Activated naive CD4-positive, alpha-beta T cell treated with anti-CD3 and anti-CD28 coated beads, Interleukin-2, amount 10 ng/mL, durations not matched to agents 7 days and 5 days (primary cell): ENCODE data around the gene NEU3.
"Not testable (repeated sequence)": the region's sequence is repeated elsewhere in the genome, so short reads cannot be mapped to it uniquely, and the experiment has no call there.

Experiments
- CTCF ChIA-PET: fragments of 350-600 bp; sonication (Branson Sonifier 250); formaldehyde crosslinking; loops from one replicate; lab custom pipeline; 2021; ENCODE audit warnings: antibody characterized with exemption; lab: Charles Lee
- DNase-seq: peaks from one replicate; pipeline ENCODE4 v3.0.0-alpha.2; 2020
- H3K27ac Mint-ChIP-seq: one replicate; pipeline ENCODE4 v1.8.0; 2021; ENCODE audit warnings: mild to moderate bottlenecking, moderate library complexity, mixed read lengths
- H3K27me3 Mint-ChIP-seq: one replicate; pipeline ENCODE4 v1.8.0; 2021; ENCODE audit warnings: mild to moderate bottlenecking, mixed read lengths
- H3K36me3 Mint-ChIP-seq: one replicate; pipeline ENCODE4 v1.8.0; 2021; ENCODE audit warnings: mixed read lengths
- H3K4me1 Mint-ChIP-seq: one replicate; pipeline ENCODE4 v1.8.0; 2021; ENCODE audit warnings: mixed read lengths
- H3K4me3 Mint-ChIP-seq: one replicate; pipeline ENCODE4 v1.8.0; 2021; ENCODE audit warnings: mild to moderate bottlenecking, moderate library complexity, mixed read lengths
- H3K9me3 Mint-ChIP-seq: one replicate; pipeline ENCODE4 v1.8.0; 2021; ENCODE audit warnings: mixed read lengths

The NEU3 gene

GRCh38 chr11:75025561-75025960 is 36.8 kb downstream of the NEU3 start:
- Mint-ChIP-seq H3K27ac (no peak overlapping the region), H3K36me3 (no peaks in the 10 kb centered on the region), H3K9me3 (no peaks in the 10 kb centered on the region), H3K4me3 (no peak overlapping the region), H3K4me1 (no peaks in the 10 kb centered on the region), H3K27me3 (no peaks in the 10 kb centered on the region)
- CTCF ChIA-PET = interaction anchor here (0.5 to 8.0 kb wide), 4 partner anchors 13 to 1269 kb away, joined by 3 to 66 read pairs (median 4); no protein-coding TSS in a partner anchor
- DNase-seq = no peak

GRCh38 chr11:75028321-75028720 is 39.6 kb downstream of the NEU3 start:
- peaks cover 4% of the 10 kb centered on the region for H3K27me3 Mint-ChIP-seq
- H3K9me3 Mint-ChIP-seq = no peaks in the 10 kb centered on the region
- CTCF ChIA-PET = interaction anchor here (1.4 to 8.0 kb wide), 4 partner anchors 98 to 220 kb away, joined by 4 to 66 read pairs (median 10); no protein-coding TSS in a partner anchor
- DNase-seq = no peak
- H3K27ac Mint-ChIP-seq = no peak overlapping the region
- H3K4me1 Mint-ChIP-seq = no peaks in the 10 kb centered on the region
- no peaks in the 10 kb centered on the region for H3K36me3 Mint-ChIP-seq
- H3K4me3 Mint-ChIP-seq = no peak overlapping the region

DNA sequence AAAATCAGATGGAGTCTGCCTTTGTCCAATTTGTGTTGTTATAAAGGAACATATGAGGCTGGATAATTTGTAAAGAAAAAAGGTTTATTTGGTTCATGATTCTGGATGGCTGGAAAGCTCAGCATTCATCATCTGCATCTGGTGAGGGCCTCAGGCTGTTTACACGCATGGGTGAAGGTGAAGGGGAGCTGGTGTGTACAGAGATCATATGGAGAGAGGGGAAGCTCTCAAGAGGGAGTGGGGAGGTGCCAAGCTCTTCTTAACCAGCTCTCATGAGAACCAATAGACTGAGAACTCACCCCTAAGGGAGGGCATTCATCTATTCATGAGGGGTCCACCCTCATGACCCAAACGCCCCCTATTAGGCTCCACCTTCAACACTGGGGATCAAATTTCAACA is 40.0 kb downstream of the NEU3 start:
- Mint-ChIP-seq H3K36me3 (no peaks in the 10 kb centered on the region), H3K27me3 (peaks cover 4% of the 10 kb centered on the region), H3K9me3 (no peaks in the 10 kb centered on the region), H3K4me3 (no peak overlapping the region), H3K4me1 (no peaks in the 10 kb centered on the region), H3K27ac (no peak overlapping the region)
- DNase-seq = no peak
- CTCF ChIA-PET = interaction anchor here (1.4 to 3.1 kb wide), 3 partner anchors 99 to 213 kb away, joined by 4 to 13 read pairs (median 6); no protein-coding TSS in a partner anchor

DNA sequence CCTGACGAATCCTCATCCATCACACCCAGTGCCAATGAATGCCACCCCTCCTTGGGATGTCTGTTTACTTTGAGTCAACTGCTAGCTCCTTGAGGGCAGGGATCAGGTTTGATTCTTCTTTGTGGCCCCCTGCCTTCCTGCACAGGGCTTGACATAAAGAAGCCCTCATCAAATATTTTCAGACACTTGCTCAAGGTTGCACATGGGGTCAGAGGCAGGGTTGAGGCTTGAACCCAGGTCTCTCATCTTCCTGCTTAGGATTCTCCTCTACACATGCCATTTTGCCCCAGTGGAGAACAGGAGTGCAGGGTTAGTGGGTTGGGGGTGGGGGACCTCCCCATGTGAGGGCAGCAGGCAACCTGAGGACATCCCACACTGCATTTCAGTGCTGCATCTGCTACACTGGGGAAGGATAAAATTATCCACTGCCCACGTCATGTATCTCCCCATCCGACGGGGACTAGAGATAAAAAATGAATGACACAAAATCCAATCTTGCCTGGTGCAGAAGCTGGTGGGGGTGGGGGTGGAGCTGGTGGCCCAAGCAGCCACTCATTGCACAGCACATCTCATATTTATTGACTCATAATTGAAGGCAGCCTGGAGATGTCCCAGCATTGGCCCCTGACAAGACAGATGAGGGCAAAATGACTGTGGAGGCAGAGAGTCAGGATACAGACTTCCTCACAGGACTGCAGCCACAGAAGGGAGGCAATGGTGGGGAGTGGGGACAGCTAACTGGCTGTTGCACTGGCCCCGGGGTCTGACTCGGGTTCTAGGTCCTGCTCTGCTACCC is 41.3 kb downstream of the NEU3 start:
- no peak overlapping the region for H3K27ac Mint-ChIP-seq

GRCh38 chr11:75031224-75031753 is 42.6 kb downstream of the NEU3 start:
- Mint-ChIP-seq H3K27ac (no peak overlapping the region), H3K27me3 (peaks cover 4% of the 10 kb centered on the region), H3K4me3 (no peak overlapping the region), H3K36me3 (no peaks in the 10 kb centered on the region), H3K9me3 (no peaks in the 10 kb centered on the region), H3K4me1 (peaks cover 6% of the 10 kb centered on the region)
- CTCF ChIA-PET = interaction anchor here (0.9 to 3.4 kb wide), 8 partner anchors 9 to 109 kb away, joined by 3 to 36 read pairs (median 10); partner anchors contain the start of gene NEU3
- no peak for DNase-seq

More for the DNA sequence above, 41.3 kb downstream of the NEU3 start:
- no peak for DNase-seq
- peaks cover 4% of the 10 kb centered on the region for H3K27me3 Mint-ChIP-seq
- no peaks in the 10 kb centered on the region for H3K4me1 Mint-ChIP-seq
- CTCF ChIA-PET = interaction anchor here (1.1 to 3.4 kb wide), 6 partner anchors 8 to 327 kb away, joined by 3 to 36 read pairs (median 10); no protein-coding TSS in a partner anchor
- no peaks in the 10 kb centered on the region for H3K9me3 Mint-ChIP-seq
- no peak overlapping the region for H3K4me3 Mint-ChIP-seq
- H3K36me3 Mint-ChIP-seq = no peaks in the 10 kb centered on the region

GRCh38 chr11:75031771-75032549 is 43.2 kb downstream of the NEU3 start:
- CTCF ChIA-PET = interaction anchor here (0.8 to 3.4 kb wide), 9 partner anchors 10 to 241 kb away, joined by 3 to 36 read pairs (median 6); partner anchors contain the start of gene NEU3
- Mint-ChIP-seq H3K27ac (peak overlapping the region; percentile 43), H3K27me3 (peaks cover 4% of the 10 kb centered on the region), H3K4me1 (peaks cover 6% of the 10 kb centered on the region), H3K4me3 (no peak overlapping the region), H3K9me3 (no peaks in the 10 kb centered on the region), H3K36me3 (no peaks in the 10 kb centered on the region)
- DNase-seq = peak; percentile 78

GRCh38 chr11:75032550-75032935 is 43.8 kb downstream of the NEU3 start:
- CTCF ChIA-PET = interaction anchor here (0.8 to 3.4 kb wide), 6 partner anchors 10 to 240 kb away, joined by 3 to 36 read pairs (median 16); no protein-coding TSS in a partner anchor
- H3K27me3 Mint-ChIP-seq = peaks cover 4% of the 10 kb centered on the region
- no peak for DNase-seq
- H3K36me3 Mint-ChIP-seq = no peaks in the 10 kb centered on the region
- no peak overlapping the region for H3K27ac Mint-ChIP-seq
- peaks cover 6% of the 10 kb centered on the region for H3K4me1 Mint-ChIP-seq
- H3K4me3 Mint-ChIP-seq = no peak overlapping the region
- no peaks in the 10 kb centered on the region for H3K9me3 Mint-ChIP-seq

- H3K9me3 Mint-ChIP-seq = no peaks in the 10 kb centered on the region
- no peaks in the 10 kb centered on the region for H3K36me3 Mint-ChIP-seq
- no peak overlapping the region for H3K27ac Mint-ChIP-seq
- H3K4me3 Mint-ChIP-seq = no peak overlapping the region
- CTCF ChIA-PET = interaction anchor here (1.7 to 4.5 kb wide), 4 partner anchors 11 to 108 kb away, joined by 5 to 29 read pairs (median 12); no protein-coding TSS in a partner anchor
- peaks cover 6% of the 10 kb centered on the region for H3K4me1 Mint-ChIP-seq
- peaks cover 4% of the 10 kb centered on the region for H3K27me3 Mint-ChIP-seq
- no peak for DNase-seq
These were observed 45.2 kb downstream of the NEU3 start for GRCh38 chr11:75033916-75034315.

DNA sequence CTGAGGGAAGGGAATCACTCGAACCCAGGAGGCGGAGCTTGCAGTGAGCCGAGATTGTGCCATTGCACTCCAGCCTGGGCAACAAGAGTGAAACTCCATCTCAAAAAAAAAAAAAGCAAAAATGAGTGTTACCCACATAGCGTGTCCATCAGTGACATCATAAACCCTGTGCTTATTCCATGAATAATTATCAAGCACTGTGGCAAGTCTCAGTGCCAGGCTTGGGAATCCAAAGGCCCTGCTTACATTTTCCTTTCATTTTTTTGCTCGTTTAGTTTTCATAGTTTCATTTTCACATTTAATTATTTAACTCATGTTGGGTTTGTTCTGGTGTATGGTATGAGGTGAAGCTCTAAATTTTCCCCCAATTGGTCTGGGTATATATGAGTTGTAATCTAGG is 46.5 kb downstream of the NEU3 start:
- no peak overlapping the region for H3K27ac Mint-ChIP-seq
- H3K9me3 Mint-ChIP-seq = no peaks in the 10 kb centered on the region
- no peak overlapping the region for H3K4me3 Mint-ChIP-seq
- peaks cover 6% of the 10 kb centered on the region for H3K4me1 Mint-ChIP-seq
- CTCF ChIA-PET = interaction anchor here (1.6 to 4.5 kb wide), 4 partner anchors 9 to 105 kb away, joined by 3 to 29 read pairs (median 6); no protein-coding TSS in a partner anchor
- H3K27me3 Mint-ChIP-seq = peaks cover 5% of the 10 kb centered on the region
- no peaks in the 10 kb centered on the region for H3K36me3 Mint-ChIP-seq
- DNase-seq = no peak

DNA sequence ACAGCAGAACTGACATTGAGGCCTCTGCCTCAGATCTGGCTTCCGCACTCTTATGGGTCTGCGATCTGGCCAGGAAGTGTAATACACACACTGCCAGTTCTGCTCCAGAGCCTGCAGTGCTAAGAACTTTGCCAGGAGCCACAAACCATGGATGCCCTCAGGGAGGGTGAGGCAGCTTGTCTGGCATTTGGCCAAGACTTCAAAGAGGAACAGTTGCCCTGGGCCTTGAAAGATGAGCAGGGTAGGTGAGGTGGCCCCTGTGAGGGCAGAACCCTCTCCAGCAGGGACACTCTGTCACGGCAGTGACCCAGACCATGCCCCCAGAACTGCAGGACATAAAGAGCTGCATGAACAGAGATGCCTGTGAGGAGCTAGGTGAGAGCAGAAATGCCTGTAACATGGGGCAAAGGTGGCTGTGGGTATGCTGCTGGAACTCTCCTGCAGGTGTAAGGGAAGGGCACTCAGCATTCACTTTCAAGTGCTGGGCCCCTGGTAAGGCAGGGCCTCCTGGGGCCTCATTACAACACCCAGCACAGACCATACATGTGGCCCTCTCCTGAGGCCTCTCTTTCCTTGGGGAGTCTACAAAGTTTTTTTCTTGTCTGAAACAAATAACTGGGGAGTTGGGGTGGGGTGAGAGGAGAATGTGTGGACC is 47.3 kb downstream of the NEU3 start:
- Mint-ChIP-seq H3K4me3 (no peak overlapping the region), H3K27ac (no peak overlapping the region), H3K36me3 (no peaks in the 10 kb centered on the region), H3K27me3 (peaks cover 10% of the 10 kb centered on the region), H3K9me3 (no peaks in the 10 kb centered on the region), H3K4me1 (peaks cover 6% of the 10 kb centered on the region)
- DNase-seq = no peak
- CTCF ChIA-PET = interaction anchor here (1.6 to 4.5 kb wide), 3 partner anchors 10 to 106 kb away, joined by 3 to 29 read pairs (median 6); no protein-coding TSS in a partner anchor

DNA sequence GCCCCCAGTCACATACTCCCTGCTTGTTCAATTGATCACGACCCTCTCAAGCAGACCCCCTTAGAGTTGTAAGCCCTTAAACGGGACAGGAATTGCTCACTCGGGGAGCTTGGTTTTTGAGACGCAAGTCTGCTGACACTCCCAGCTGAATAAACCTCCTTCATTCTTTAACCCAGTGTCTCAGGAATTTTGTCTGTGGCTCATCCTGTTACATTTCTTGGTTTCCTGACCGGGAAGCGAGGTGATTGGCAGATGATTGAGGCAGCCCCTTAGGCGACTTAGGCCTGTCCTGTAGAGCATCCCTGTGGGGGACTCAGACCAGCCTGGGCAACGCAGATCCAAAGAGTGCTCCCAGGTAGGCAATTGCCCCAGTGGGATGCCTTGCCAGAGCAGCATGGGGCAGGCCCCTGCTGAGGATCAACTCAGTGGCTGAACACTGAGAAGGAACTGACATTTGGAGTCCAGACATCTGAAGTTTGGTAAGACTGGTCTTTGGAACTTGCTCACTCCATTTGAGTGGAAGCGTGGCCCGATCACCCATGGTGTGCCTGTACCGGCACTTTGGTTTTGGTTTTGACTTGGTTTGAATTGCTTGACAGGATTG is 51.5 kb downstream of the NEU3 start:
- Mint-ChIP-seq H3K4me3 (no peak overlapping the region), H3K36me3 (no peaks in the 10 kb centered on the region), H3K27me3 (peaks cover 15% of the 10 kb centered on the region), H3K9me3 (no peaks in the 10 kb centered on the region), H3K4me1 (peaks cover 5% of the 10 kb centered on the region), H3K27ac (no peak overlapping the region)
- CTCF ChIA-PET = interaction anchor here (0.6 kb wide), 1 partner anchor 202 kb away, joined by 3 read pairs; no protein-coding TSS in a partner anchor
- no peak for DNase-seq

DNA sequence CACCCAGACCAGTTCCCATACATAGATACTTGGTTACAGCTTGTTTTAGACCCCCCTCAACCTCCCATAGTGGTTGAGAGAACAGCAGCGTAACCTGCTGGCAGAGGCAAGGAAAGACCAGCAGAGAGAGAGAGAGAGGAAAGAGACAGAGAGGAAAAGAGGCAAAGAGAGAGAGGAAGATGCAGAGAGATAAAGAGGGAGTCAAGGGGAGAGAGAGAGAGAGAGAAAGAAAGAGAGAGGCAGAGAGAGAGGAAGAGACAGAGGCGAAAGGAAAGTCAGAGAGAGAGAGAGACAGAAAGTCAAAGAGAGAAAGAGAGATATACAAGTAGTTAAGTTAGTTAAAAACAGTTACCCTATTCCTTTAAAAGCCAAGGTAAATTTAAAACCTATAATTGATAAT is 52.5 kb downstream of the NEU3 start:
- H3K36me3 Mint-ChIP-seq = no peaks in the 10 kb centered on the region
- no peaks in the 10 kb centered on the region for H3K9me3 Mint-ChIP-seq
- H3K4me1 Mint-ChIP-seq = no peaks in the 10 kb centered on the region
- CTCF ChIA-PET = no interaction called here
- DNase-seq = no peak
- peaks cover 15% of the 10 kb centered on the region for H3K27me3 Mint-ChIP-seq
- no peak overlapping the region for H3K27ac Mint-ChIP-seq
- H3K4me3 Mint-ChIP-seq = no peak overlapping the region

DNA sequence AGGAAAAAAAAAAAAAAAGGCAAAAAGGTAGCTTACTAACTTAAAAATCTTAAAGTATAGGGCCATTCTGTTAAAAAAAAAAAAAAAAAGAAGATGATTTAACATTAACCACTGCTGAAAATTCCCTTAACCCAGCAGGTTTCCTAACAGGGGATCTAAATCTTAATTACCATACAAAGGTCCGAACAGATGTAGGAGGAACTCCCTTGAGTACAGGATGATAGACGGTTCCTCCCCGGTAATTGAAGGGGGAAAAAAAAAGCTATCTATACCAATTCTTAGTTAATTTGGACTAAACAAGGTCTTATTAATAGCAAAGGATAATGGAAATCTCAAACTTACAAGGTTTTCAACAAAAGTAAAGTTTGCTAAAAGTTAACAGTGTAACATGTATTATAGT is 53.1 kb downstream of the NEU3 start:
- H3K27ac Mint-ChIP-seq, H3K36me3 Mint-ChIP-seq, H3K4me3 Mint-ChIP-seq, DNase-seq, H3K9me3 Mint-ChIP-seq, H3K4me1 Mint-ChIP-seq, CTCF ChIA-PET: not testable (repeated sequence)
- peaks cover 15% of the 10 kb centered on the region for H3K27me3 Mint-ChIP-seq
